Fibroblast of pulmonary artery (primary cell): ENCODE measurements around the gene MIDN.

Source experiments
- DNase-seq: peaks from one replicate; pipeline ENCODE4 v3.0.0-alpha.2; 2010; ENCODE audit warnings: low read depth
- H3K4me3 ChIP-seq: replicated peaks from 2 replicates; pipeline ENCODE4 v1.5.1; 2011; ENCODE audit warnings: low read depth, mild to moderate bottlenecking, control low read depth, low read length, moderate library complexity
- TF ChIP-seq, protein P1 (sequence below): IDR thresholded peaks from 2 replicates; pipeline ENCODE4 v1.5.1; 2011; ENCODE audit warnings: mild to moderate bottlenecking, control low read depth, low read length, inconsistent platforms; ENCODE audit errors: missing control alignments

Gene MIDN

DNA sequence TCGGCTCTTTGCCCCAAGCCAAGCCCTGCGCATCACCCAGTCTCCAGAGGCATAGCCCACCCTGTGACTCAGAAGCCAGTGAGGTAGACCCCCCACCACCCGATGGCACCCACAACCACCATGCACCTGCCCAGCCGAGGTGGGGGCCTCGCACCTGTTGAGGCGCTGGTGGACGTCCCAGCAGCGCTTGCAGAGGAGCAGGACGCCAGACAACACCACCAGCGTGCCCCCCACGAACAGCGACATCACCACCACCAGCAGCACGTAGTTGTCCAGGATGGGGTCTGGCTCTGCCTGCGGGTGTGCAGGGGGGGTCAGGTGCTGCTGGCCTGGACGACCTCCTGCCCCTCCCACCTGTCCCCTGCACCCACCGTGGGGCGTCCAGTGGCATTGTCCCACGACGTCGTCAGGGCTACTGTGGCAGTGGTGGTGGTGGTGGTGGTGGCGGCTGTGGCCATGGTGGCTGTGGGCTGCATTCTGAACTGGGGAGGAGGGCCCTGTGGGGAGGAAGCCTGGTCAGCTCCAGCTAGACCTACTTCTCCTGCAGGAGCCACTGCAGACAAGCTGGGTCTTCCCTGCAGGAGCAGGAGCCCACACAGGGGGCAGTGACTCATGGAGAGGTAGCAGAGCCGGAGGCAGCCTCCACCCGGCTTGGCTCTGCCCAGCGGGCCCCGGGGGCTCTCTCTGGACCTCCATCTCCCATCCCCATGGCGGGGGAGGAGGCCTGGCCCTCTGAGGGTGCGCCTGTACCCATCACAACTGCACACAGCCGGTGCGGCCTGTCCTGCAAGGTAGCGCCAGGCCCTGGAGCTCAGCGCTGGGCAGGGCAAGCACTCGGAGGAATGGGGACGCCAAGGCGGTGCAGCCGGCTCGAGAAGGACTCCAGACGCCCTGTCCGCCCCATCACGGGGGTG is 12.5 kb upstream of the MIDN start:
- H3K4me3 ChIP-seq, result peak overlapping the region; percentile 69
- no peak for DNase-seq
- TF ChIP-seq, protein P1, sequence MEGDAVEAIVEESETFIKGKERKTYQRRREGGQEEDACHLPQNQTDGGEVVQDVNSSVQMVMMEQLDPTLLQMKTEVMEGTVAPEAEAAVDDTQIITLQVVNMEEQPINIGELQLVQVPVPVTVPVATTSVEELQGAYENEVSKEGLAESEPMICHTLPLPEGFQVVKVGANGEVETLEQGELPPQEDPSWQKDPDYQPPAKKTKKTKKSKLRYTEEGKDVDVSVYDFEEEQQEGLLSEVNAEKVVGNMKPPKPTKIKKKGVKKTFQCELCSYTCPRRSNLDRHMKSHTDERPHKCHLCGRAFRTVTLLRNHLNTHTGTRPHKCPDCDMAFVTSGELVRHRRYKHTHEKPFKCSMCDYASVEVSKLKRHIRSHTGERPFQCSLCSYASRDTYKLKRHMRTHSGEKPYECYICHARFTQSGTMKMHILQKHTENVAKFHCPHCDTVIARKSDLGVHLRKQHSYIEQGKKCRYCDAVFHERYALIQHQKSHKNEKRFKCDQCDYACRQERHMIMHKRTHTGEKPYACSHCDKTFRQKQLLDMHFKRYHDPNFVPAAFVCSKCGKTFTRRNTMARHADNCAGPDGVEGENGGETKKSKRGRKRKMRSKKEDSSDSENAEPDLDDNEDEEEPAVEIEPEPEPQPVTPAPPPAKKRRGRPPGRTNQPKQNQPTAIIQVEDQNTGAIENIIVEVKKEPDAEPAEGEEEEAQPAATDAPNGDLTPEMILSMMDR, result no peak

GRCh38 chr19:1236576-1236975 is 11.8 kb upstream of the MIDN start:
- TF ChIP-seq, protein P1, result no peak
- peak overlapping the region; percentile 69 for H3K4me3 ChIP-seq
- no peak for DNase-seq

- TF ChIP-seq, protein P1, result no peak
- no peak for DNase-seq
Observed at GRCh38 chr19:1237027-1237659, 11.2 kb upstream of the MIDN start.

DNA sequence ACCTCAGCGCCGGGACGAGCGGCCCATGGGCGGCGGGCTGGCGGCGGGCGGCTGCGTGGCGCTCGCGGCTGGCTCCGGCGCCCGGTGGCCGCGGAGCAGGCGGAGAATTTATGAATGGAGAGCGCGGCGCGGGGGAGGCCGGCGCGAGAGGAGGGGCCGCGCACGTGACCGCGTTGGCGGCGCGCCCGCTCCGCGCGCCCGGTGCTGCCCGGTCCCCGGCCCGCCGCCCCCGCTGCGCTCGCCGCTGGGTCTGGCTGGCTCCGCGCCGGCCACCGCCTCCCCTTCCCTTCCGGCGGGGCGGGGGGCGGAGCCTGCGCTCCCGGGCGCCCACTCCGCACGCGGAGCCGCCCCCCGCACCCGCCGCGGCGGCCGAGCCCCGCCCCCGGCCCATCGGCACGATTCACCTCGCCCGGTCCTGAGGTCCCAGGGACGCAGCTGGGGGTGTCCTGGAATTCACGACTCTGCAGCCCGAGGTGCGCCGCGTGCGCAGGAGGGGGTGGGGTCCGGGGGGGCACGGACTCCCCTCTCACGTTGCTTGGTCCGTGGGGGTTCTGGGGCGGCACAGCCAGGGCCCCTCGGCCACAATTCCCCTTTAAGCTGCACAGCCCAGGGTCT is 10.5 kb upstream of the MIDN start, which contains the start of gene CBARP:
CBARP (minus strand) TSS at position 252 of the 615 bp plus-strand sequence. CDS start 1,905 bp downstream, outside the sequence.
- H3K4me3 ChIP-seq, result peak within 1 kb of the TSS; percentile 69
- peak; percentile 32 for DNase-seq
- TF ChIP-seq, protein P1, result no peak

More at GRCh38 chr19:1237027-1237659, 11.2 kb upstream of the MIDN start:
- peak overlapping the region; percentile 69 for H3K4me3 ChIP-seq

GRCh38 chr19:1238369-1239303 is 9.7 kb upstream of the MIDN start:
- TF ChIP-seq, protein P1, result no peak
- peak overlapping the region; percentile 44 for H3K4me3 ChIP-seq
- no peak for DNase-seq

DNA sequence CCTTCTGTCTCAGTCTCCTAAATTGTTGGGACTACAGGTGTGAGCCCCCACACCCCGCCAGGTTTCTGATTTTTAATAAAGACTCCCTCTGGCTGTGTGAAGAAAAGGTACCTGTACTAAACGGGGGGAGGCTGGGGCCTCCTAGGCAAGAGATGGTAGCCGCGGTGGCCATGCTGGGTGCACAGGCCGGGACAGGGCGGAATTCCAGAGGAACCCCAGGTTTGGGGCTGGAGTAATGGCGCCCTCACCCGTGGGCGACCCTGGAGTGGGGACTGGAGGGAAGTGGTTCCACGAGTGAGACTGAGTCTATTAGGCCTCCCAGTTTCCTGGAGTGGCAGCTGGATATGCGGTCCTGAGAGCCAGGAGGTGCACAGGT is 9.0 kb upstream of the MIDN start:
- no peak for DNase-seq
- H3K4me3 ChIP-seq, result no peak overlapping the region
- TF ChIP-seq, protein P1, result no peak
